HCT116 (cell line): Measurements from ENCODE around the gene MYO7B. TPM values are rescaled to one million over a fixed set of nuclear protein-coding genes. Genes with fewer than 3 reads are reported as not detected.

Experiments used
- ATAC-seq: fragments of 200-7000 bp; cut with Tn5 transposase; 2 replicates; pipeline ENCODE4 v1.9.1; 2020; ENCODE audit warnings: mild to moderate bottlenecking, moderate library complexity
- BruUV-seq: library from RNA; stranded (reverse); fragments of 400-500 nt; replicated peaks from 2 replicates; lab custom pipeline; 2021; lab: Mats Ljungman, UMichigan
- CTCF ChIA-PET: fragments of 300-600 bp; sonication (Branson Sonifier 250); formaldehyde crosslinking; loops from one replicate; lab custom pipeline; 2021; ENCODE audit warnings: antibody characterized with exemption; lab: Charles Lee
- POLR2A ChIA-PET: fragments of 300-600, 350-600 bp; sonication (Branson Sonifier 250); formaldehyde crosslinking; loops from one replicate; lab custom pipeline; 2021; ENCODE audit warnings: antibody characterized with exemption; lab: Charles Lee
- RAD21 ChIA-PET, 2 experiments: fragments of 300-600 bp; sonication (Branson Sonifier 250); formaldehyde crosslinking; loops; one replicate each; lab custom pipeline; 2023; ENCODE audit warnings: low total read pairs in 2 of 2; ENCODE audit not compliant: uncharacterized antibody in 2 of 2, unreplicated experiment in 2 of 2, low non-redundant PET in 1 of 2; lab: Charles Lee
- DNase-seq: peaks from one replicate; pipeline ENCODE4 v3.0.0-alpha.2; 2010; ENCODE audit warnings: low read depth, low spot score
- H2AFZ ChIP-seq: fragments of 200-600 bp; shearing (Covaris generic), sonication (generic); 2 replicates; pipeline ENCODE4 v1.6.1; 2017; ENCODE audit warnings: low read depth, mixed run types, mixed read lengths, antibody characterized with exemption, low read length; ENCODE audit not compliant: poor library complexity, severe bottlenecking
- H3K27ac ChIP-seq: 2 replicates; pipeline ENCODE4 v1.5.1; 2012; ENCODE audit warnings: low read depth, low read length
- H3K27me3 ChIP-seq: fragments of 200-600 bp; sonication (generic); 2 replicates; pipeline ENCODE4 v1.6.1; 2016; ENCODE audit warnings: mixed run types, low read length, mixed read lengths; ENCODE audit not compliant: insufficient read depth
- H3K36me3 ChIP-seq, 2 experiments: fragments of 200-500 bp in 1 of 2; fragments of 200-600 bp in 1 of 2; sonication (Bioruptor generic) in 1 of 2; sonication (generic) in 1 of 2; 2 replicates each; pipeline versions ENCODE4 v1.5.1 to v1.6.1; 2014 to 2016; ENCODE audit warnings: low read length in 2 of 2, inconsistent platforms in 1 of 2, mixed read lengths in 1 of 2, mixed run types in 1 of 2; ENCODE audit not compliant: insufficient read depth in 2 of 2, control insufficient read depth in 1 of 2
- H3K4me1 ChIP-seq, 2 experiments: fragments of 200-600 bp in 1 of 2; sonication (generic) in 1 of 2; 2 replicates each; pipeline versions ENCODE4 v1.5.1 to v1.6.1; 2012 to 2017; ENCODE audit warnings: low read length in 2 of 2, inconsistent platforms in 1 of 2, mild to moderate bottlenecking in 1 of 2, mixed read lengths in 1 of 2, mixed run types in 1 of 2, moderate library complexity in 1 of 2; ENCODE audit not compliant: insufficient read depth in 2 of 2, control insufficient read depth in 1 of 2
- H3K4me2 ChIP-seq: fragments of 200-600 bp; sonication (generic); 2 replicates; pipeline ENCODE4 v1.6.1; 2017; ENCODE audit warnings: mixed run types, low read length, mixed read lengths
- H3K4me3 ChIP-seq, 2 experiments: fragments of 200-600 bp in 1 of 2; sonication (generic) in 1 of 2; replicated peaks in 1 of 2; 2 replicates each; pipeline ENCODE4 v1.5.1; 2011 to 2016; ENCODE audit warnings: low read length in 2 of 2, control low read depth in 1 of 2, low read depth in 1 of 2, mild to moderate bottlenecking in 1 of 2, mixed read lengths in 1 of 2, mixed run types in 1 of 2
- H3K79me2 ChIP-seq: fragments of 200-600 bp; sonication (generic); 2 replicates; pipeline ENCODE4 v1.6.1; 2017; ENCODE audit warnings: mild to moderate bottlenecking, mixed run types, low read length, moderate library complexity, mixed read lengths; ENCODE audit not compliant: insufficient read depth
- H3K9ac ChIP-seq: fragments of 200-600 bp; sonication (generic); 2 replicates; pipeline ENCODE4 v1.6.1; 2016; ENCODE audit warnings: low read length, mixed read lengths
- H3K9me2 ChIP-seq: fragments of 200-600 bp; sonication (generic), shearing (Covaris generic); 2 replicates; pipeline ENCODE4 v1.6.1; 2017; ENCODE audit warnings: mixed run types, mild to moderate bottlenecking, moderate library complexity; ENCODE audit not compliant: insufficient read depth
- H3K9me3 ChIP-seq, 2 experiments: fragments of 200-500 bp in 1 of 2; fragments of 200-600 bp in 1 of 2; sonication (Bioruptor generic) in 1 of 2; sonication (generic) in 1 of 2; 2 replicates each; pipeline ENCODE4 v1.6.1; 2014 to 2017; ENCODE audit warnings: low read length in 2 of 2, mixed read lengths in 2 of 2, inconsistent platforms in 1 of 2, low read depth in 1 of 2, mild to moderate bottlenecking in 1 of 2, mixed run types in 1 of 2, moderate library complexity in 1 of 2; ENCODE audit not compliant: control insufficient read depth in 1 of 2, insufficient read depth in 1 of 2
- H4K20me1 ChIP-seq: fragments of 200-600 bp; sonication (generic), shearing (Covaris generic); 2 replicates; pipeline ENCODE4 v1.6.1; 2017; ENCODE audit warnings: mixed run types, mild to moderate bottlenecking, moderate library complexity; ENCODE audit not compliant: insufficient read depth
- EGR1 ChIP-seq: IDR thresholded peaks from 2 replicates; pipeline ENCODE4 v1.6.1; 2012; ENCODE audit warnings: low read depth
- MAX ChIP-seq: IDR thresholded peaks from 2 replicates; pipeline ENCODE4 v1.6.1; 2012
- REST ChIP-seq: IDR thresholded peaks from 2 replicates; pipeline ENCODE4 v1.6.1; 2012; ENCODE audit warnings: low read depth
- YY1 ChIP-seq: IDR thresholded peaks from 2 replicates; pipeline ENCODE4 v1.6.1; 2011; ENCODE audit warnings: low read length, low read depth, moderate library complexity, mild to moderate bottlenecking; ENCODE audit not compliant: insufficient replicate concordance; ENCODE audit errors: extremely low read depth
- ZFX ChIP-seq: fragments of 450-650 bp; IDR thresholded peaks from 2 replicates; pipeline ENCODE4 v1.6.1; 2017
- ZNF274 ChIP-seq: fragments of 200-500 bp; sonication (Bioruptor generic); IDR thresholded peaks from 2 replicates; pipeline ENCODE4 v1.6.1; 2014; ENCODE audit warnings: mild to moderate bottlenecking, low read depth, low read length, inconsistent platforms
- intact Hi-C: fragments of 100-400 bp; cut with micrococcal nuclease; formaldehyde crosslinking; loops from 2 replicates; pipeline ENCODE4 v1.10.0; 2022
- total RNA-seq: library from RNA; stranded (reverse); gene quantifications from one replicate; pipeline ENCODE4 v1.2.1, GENCODE V29; 2021; ENCODE audit not compliant: unreplicated experiment

The MYO7B gene
- total RNA-seq, 1 experiment from 2014 or later = 0.07 TPM

- Histone ChIP-seq H3K9me3 (no peaks in the 10 kb centered on the region), H3K4me1 (no peaks in the 10 kb centered on the region), H3K9ac (no peak overlapping the region), H3K79me2 (no peaks in the 10 kb centered on the region), H3K9me2 (no peaks in the 10 kb centered on the region), H3K4me3 (no peak overlapping the region), H3K4me2 (no peak overlapping the region), H4K20me1 (no peaks in the 10 kb centered on the region), H3K27me3 (no peaks in the 10 kb centered on the region), H3K36me3 (no peaks in the 10 kb centered on the region), H2AFZ (no peak overlapping the region), H3K27ac (no peak overlapping the region)
- intact Hi-C loops = no loop called here
- DNase-seq (no peak), ATAC-seq (no peak)
- no peak for TF ChIP-seq MAX
- TF ChIP-seq ZFX = no peak
- TF ChIP-seq YY1 = no peak
- TF ChIP-seq REST = no peak
- TF ChIP-seq EGR1 = no peak
- TF ChIP-seq ZNF274 = no peak
- ChIA-PET POLR2A (no interaction called here), CTCF (no interaction called here), RAD21 (no interaction called here)
- BruUV-seq = no TSS peak
Observed at GRCh38 chr2:127585270-127585807, 49.9 kb downstream of the MYO7B start.
